Neural cell (in vitro differentiated cells): Measurements from ENCODE around the gene SNTA1.

Experiments
- EP300 ChIP-seq: fragments of 450-650 bp; conservative IDR thresholded peaks from 2 replicates; pipeline ENCODE4 v1.6.1; 2014; ENCODE audit warnings: antibody characterized with exemption, mild to moderate bottlenecking, moderate library complexity; ENCODE audit not compliant: poor library complexity, severe bottlenecking
- EZH2 ChIP-seq: fragments of 200-600, 300-800 bp; shearing (Covaris generic), sonication (generic); IDR thresholded peaks from 2 replicates; pipeline ENCODE4 v1.6.1; 2014; ENCODE audit warnings: antibody characterized with exemption, low read length, borderline replicate concordance, mild to moderate bottlenecking; ENCODE audit not compliant: insufficient read depth, poor library complexity, severe bottlenecking
- MXI1 ChIP-seq: fragments of 450-650 bp; conservative IDR thresholded peaks from 2 replicates; pipeline ENCODE4 v1.6.1; 2014; ENCODE audit warnings: antibody characterized with exemption, mild to moderate bottlenecking; ENCODE audit not compliant: poor library complexity, severe bottlenecking
- POLR2AphosphoS5 ChIP-seq: IDR thresholded peaks from 2 replicates; pipeline ENCODE4 v1.6.1; 2012
- RAD21 ChIP-seq: fragments of 450-650 bp; conservative IDR thresholded peaks from 2 replicates; pipeline ENCODE4 v1.6.1; 2014; ENCODE audit warnings: antibody characterized with exemption, mild to moderate bottlenecking, moderate library complexity
- TAF1 ChIP-seq: IDR thresholded peaks from 2 replicates; pipeline ENCODE4 v1.6.1; 2012; ENCODE audit warnings: low read depth
- TF ChIP-seq, protein P1 (sequence below): fragments of 450-650 bp; IDR thresholded peaks from 2 replicates; pipeline ENCODE4 v1.5.1; 2014; ENCODE audit warnings: antibody characterized with exemption, mild to moderate bottlenecking, moderate library complexity; ENCODE audit not compliant: poor library complexity, severe bottlenecking
- TF ChIP-seq, protein P2 (sequence below): IDR thresholded peaks from 2 replicates; pipeline ENCODE4 v1.6.1; 2012; ENCODE audit warnings: borderline replicate concordance

GRCh38 chr20:33407251-33407650, 36.3 kb downstream of the SNTA1 start:
- TF ChIP-seq EP300 = no peak
- no peak for TF ChIP-seq RAD21
- TF ChIP-seq, protein P1, sequence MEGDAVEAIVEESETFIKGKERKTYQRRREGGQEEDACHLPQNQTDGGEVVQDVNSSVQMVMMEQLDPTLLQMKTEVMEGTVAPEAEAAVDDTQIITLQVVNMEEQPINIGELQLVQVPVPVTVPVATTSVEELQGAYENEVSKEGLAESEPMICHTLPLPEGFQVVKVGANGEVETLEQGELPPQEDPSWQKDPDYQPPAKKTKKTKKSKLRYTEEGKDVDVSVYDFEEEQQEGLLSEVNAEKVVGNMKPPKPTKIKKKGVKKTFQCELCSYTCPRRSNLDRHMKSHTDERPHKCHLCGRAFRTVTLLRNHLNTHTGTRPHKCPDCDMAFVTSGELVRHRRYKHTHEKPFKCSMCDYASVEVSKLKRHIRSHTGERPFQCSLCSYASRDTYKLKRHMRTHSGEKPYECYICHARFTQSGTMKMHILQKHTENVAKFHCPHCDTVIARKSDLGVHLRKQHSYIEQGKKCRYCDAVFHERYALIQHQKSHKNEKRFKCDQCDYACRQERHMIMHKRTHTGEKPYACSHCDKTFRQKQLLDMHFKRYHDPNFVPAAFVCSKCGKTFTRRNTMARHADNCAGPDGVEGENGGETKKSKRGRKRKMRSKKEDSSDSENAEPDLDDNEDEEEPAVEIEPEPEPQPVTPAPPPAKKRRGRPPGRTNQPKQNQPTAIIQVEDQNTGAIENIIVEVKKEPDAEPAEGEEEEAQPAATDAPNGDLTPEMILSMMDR = no peak
- TF ChIP-seq POLR2AphosphoS5 = no peak
- TF ChIP-seq EZH2 = no peak
- TF ChIP-seq, protein P2, sequence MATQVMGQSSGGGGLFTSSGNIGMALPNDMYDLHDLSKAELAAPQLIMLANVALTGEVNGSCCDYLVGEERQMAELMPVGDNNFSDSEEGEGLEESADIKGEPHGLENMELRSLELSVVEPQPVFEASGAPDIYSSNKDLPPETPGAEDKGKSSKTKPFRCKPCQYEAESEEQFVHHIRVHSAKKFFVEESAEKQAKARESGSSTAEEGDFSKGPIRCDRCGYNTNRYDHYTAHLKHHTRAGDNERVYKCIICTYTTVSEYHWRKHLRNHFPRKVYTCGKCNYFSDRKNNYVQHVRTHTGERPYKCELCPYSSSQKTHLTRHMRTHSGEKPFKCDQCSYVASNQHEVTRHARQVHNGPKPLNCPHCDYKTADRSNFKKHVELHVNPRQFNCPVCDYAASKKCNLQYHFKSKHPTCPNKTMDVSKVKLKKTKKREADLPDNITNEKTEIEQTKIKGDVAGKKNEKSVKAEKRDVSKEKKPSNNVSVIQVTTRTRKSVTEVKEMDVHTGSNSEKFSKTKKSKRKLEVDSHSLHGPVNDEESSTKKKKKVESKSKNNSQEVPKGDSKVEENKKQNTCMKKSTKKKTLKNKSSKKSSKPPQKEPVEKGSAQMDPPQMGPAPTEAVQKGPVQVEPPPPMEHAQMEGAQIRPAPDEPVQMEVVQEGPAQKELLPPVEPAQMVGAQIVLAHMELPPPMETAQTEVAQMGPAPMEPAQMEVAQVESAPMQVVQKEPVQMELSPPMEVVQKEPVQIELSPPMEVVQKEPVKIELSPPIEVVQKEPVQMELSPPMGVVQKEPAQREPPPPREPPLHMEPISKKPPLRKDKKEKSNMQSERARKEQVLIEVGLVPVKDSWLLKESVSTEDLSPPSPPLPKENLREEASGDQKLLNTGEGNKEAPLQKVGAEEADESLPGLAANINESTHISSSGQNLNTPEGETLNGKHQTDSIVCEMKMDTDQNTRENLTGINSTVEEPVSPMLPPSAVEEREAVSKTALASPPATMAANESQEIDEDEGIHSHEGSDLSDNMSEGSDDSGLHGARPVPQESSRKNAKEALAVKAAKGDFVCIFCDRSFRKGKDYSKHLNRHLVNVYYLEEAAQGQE = no peak
- TF ChIP-seq TAF1 = no peak
- TF ChIP-seq MXI1 = no peak
